IPS DF 6.9 (cell line): ENCODE data around the gene GGN.

Experiments used
- DNase-seq: peaks from one replicate; pipeline ENCODE4 v3.0.0-alpha.2; 2013; ENCODE audit warnings: low read depth, low spot score
- H3K27ac ChIP-seq: one replicate; pipeline ENCODE4 v1.5.1; 2013; ENCODE audit warnings: low read length, control low read depth
- H3K27me3 ChIP-seq: 2 replicates; pipeline ENCODE4 v1.6.1; 2013; ENCODE audit warnings: mild to moderate bottlenecking, low read length; ENCODE audit not compliant: control insufficient read depth, insufficient read depth
- H3K36me3 ChIP-seq: 2 replicates; pipeline ENCODE4 v1.6.1; 2013; ENCODE audit warnings: low read length; ENCODE audit not compliant: control insufficient read depth, insufficient read depth
- H3K4me1 ChIP-seq: 2 replicates; pipeline ENCODE4 v1.6.1; 2013; ENCODE audit warnings: low read length; ENCODE audit not compliant: control insufficient read depth, insufficient read depth
- H3K4me3 ChIP-seq: 2 replicates; pipeline ENCODE4 v1.5.1; 2013; ENCODE audit warnings: mild to moderate bottlenecking, low read length
- H3K9me3 ChIP-seq: 2 replicates; pipeline ENCODE4 v1.6.1; 2013; ENCODE audit warnings: low read length, inconsistent platforms; ENCODE audit not compliant: control insufficient read depth, insufficient read depth
- WGBS: extraction: QIAGEN DNeasy Blood & Tissue Kit; methylation state at CpG from one replicate; pipeline ENCODE4 v1.1.7; 2013; ENCODE audit warnings: mixed read lengths, missing lambda C conversion rate; ENCODE audit not compliant: insufficient read length, insufficient coverage; 5-methylcytosine and 5-hydroxymethylcytosine counted together

GGN gene

DNA sequence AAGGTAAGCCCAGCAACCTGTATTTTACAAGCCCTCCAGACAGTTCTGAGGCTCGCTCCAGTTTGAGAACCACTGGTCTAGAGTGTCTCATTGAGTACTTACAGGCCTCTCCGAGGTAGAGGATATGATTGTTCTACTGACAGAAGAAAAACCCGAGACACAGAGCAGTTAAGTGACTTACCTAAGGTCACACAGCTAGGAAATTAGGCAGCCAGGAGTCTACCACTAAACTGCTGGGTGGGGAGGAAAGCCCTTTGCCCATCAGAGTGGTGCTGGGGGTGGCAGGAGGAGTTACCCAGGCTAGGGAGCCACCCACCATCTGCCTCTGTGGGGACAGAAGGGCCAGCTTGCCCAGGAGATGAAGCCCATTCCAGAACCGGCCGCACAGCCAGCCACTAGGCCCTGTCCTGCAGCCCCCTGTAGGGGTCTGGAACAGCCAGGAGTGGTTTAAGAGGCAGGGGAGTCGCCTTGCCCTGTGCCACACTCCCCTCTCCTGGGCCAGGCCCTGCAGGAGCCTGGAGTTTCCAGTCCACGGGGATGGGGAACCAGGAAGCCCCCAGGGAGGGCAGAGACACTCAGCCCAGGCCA is 37.5 kb upstream of the GGN start:
- no peak overlapping the region for H3K4me3 ChIP-seq
- H3K36me3 ChIP-seq, result no peaks in the 10 kb centered on the region
- no peaks in the 10 kb centered on the region for H3K9me3 ChIP-seq
- no CpG with 5 or more reads among the region's 7 CpGs for WGBS
- H3K27ac ChIP-seq, result no peak overlapping the region
- DNase-seq, result no peak
- H3K27me3 ChIP-seq, result no peaks in the 10 kb centered on the region
- H3K4me1 ChIP-seq, result peaks cover 7% of the 10 kb centered on the region

DNA sequence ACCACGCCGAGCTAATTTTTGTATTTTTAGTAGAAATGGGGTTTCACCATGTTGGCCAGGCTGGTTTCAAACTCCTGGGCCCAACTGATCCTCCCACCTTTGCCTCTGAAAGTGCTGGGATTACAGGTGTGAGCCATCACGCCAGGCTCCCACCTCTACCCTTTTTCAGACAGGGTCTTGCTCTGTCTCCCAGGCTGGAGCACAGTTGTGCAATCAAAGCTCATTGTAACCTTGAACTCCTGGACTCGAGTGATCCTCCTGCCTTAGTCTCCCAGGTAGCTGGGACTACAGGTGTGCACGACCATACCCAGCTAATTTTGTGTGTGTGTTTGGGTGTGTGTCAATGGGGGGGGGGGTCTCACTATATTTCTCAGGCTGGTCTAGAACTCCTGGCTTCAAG is 36.4 kb upstream of the GGN start:
- WGBS, result no CpG with 5 or more reads among the region's 5 CpGs
- Histone ChIP-seq H3K9me3 (no peaks in the 10 kb centered on the region), H3K4me1 (peaks cover 7% of the 10 kb centered on the region), H3K4me3 (no peak overlapping the region), H3K27ac (no peak overlapping the region), H3K27me3 (no peaks in the 10 kb centered on the region), H3K36me3 (no peaks in the 10 kb centered on the region)
- DNase-seq, result no peak

DNA sequence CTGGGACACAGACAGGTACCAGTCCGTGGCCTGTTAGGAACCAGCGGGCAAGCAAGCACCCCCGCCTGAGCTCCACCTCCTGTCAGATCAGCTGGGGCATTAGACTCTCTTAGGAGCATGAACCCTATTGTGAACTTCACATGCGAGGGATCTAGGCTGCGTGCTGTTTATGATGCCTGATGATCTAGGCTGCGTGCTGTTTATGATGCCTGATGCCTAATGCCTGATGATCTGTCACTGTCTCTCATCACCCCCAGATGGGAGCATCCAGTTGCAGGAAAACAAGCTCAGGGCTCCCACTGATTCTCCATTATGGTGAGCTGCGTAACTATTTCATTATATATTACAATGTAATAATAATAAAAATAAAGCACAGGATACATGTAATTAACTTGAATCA is 34.6 kb upstream of the GGN start:
- peaks cover 10% of the 10 kb centered on the region for H3K4me1 ChIP-seq
- no CpG with 5 or more reads among the region's 7 CpGs for WGBS
- no peaks in the 10 kb centered on the region for H3K36me3 ChIP-seq
- H3K9me3 ChIP-seq, result no peaks in the 10 kb centered on the region
- H3K27ac ChIP-seq, result no peak overlapping the region
- no peak for DNase-seq
- H3K4me3 ChIP-seq, result no peak overlapping the region
- H3K27me3 ChIP-seq, result no peaks in the 10 kb centered on the region

DNA sequence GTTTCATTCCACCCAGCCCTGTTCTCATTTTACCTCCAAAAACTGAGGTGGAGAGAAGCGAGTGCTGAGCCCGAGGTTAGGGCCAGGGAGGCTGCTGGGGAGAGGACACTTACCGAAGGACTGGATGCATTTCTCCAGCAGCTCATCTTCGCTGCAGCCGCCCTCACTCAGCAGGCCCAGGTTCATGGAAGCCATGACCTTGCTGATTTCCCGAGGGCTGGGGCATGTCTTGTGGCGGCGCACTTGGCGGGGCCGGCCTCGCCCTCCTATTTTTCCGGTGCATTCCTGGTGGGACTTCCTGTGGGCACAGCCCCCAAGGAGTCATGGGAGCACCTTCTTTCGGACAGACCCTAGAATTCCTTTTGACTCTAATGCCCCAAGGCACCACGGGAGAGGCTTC is 34.0 kb upstream of the GGN start:
- Histone ChIP-seq H3K36me3 (no peaks in the 10 kb centered on the region), H3K9me3 (no peaks in the 10 kb centered on the region), H3K27ac (no peak overlapping the region), H3K4me3 (no peak overlapping the region), H3K4me1 (peaks cover 8% of the 10 kb centered on the region), H3K27me3 (no peaks in the 10 kb centered on the region)
- WGBS, result no CpG with 5 or more reads among the region's 14 CpGs
- DNase-seq, result no peak

DNA sequence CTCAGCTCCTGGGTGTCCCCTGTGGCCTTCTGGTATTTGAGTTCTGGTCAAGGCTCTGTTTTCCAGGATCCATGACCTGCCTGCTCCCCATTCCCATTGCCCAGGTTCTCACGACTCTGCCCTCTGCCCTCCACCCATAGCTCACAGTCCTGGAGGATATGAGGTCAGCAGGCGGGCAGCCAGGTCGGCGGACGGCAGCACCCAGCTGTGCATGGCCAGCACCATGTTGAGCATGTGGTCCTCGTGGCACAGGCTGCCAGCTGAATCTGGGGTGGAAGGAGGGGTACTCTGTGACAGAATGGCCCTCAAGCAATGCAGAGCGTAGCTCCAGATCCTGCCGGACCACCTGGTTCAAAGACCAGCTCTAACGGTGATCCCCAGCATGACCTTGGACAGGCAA is 33.1 kb upstream of the GGN start:
- H3K9me3 ChIP-seq, result no peaks in the 10 kb centered on the region
- no peak overlapping the region for H3K27ac ChIP-seq
- no peaks in the 10 kb centered on the region for H3K27me3 ChIP-seq
- H3K4me3 ChIP-seq, result no peak overlapping the region; the same call in 1 of the 2 replicates
- WGBS, result no CpG with 5 or more reads among the region's 9 CpGs
- no peaks in the 10 kb centered on the region for H3K36me3 ChIP-seq
- DNase-seq, result no peak
- peaks cover 8% of the 10 kb centered on the region for H3K4me1 ChIP-seq

DNA sequence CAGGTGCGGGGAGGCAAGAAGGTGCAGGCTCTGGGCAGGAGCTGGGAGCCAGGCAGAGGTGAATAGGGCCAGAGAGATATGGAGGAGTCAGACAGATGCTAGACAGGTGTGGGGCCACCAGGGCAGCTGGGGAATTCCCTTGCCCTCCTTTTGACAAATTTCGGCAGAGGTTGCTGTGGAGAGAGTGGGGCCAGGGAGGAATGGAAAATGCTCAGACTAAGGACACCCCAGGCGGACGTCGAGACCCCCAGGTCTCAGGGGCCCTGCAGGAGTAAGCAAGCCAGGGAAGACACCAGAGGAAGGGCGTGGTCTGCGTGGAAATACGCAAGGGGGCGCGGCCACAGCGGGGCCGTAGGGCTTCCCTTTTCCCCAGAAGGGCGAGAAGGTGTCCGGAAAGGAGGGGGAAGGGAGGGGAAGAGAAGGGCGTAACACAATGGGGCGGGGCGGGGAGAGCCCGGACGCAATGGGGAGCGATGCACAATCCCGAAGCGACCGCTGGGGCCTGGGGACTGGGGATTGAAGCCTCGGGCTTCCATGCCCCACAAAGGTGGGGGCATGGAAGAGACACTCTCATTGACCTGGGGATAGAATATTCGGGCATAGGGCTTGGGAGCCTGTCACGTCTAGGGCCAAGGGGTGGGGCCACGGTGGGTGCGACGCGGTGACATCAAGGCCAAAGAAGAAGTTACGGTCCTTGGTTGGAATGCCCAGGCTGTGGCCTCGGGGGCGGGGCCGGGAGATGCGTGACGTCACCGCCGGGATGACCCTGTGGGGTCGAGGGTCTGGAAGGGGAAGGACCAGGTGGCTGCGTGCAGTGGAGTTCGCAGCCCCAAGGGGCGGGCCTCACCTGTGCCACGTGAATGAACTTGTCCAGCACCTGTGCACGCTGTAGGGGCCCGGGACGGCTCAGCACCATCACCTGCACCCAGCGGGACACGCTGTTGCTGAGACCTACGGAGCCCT is 30.0 kb upstream of the GGN start:
- no peak overlapping the region for H3K27ac ChIP-seq

DNA sequence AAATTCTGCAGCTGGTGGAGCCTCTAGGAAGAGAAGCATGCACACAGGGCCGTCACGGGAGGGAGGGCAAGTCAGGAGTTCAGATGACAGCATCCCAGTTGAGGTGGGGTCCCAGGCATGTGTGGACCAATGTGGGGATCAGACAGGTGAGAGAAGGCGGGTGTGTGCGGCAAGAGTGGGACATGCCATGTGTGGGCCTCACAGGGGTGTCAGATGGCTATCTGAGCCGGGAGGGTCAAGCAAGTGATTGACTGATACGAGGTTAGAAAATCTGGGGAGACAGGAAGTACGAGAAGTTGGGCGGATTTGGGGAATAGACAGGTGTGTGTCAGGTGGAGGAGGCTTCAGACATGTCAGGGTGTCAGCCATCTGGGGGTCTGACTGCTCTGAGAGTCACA is 29.3 kb upstream of the GGN start:
- Histone ChIP-seq H3K27ac (no peak overlapping the region), H3K36me3 (no peaks in the 10 kb centered on the region), H3K4me3 (no peak overlapping the region), H3K27me3 (no peaks in the 10 kb centered on the region), H3K4me1 (peaks cover 3% of the 10 kb centered on the region; the same call in 1 of the 2 replicates), H3K9me3 (no peaks in the 10 kb centered on the region)
- no peak for DNase-seq
- WGBS, result 100% methylated on average over 2 of the region's 8 CpGs

More for the DNA sequence above, 30.0 kb upstream of the GGN start:
- Histone ChIP-seq H3K27me3 (no peaks in the 10 kb centered on the region), H3K4me3 (peak overlapping the region; percentile 62; the same call in 1 of the 2 replicates), H3K36me3 (no peaks in the 10 kb centered on the region), H3K4me1 (peaks cover 3% of the 10 kb centered on the region; the same call in 1 of the 2 replicates), H3K9me3 (no peaks in the 10 kb centered on the region)
- no peak for DNase-seq
- WGBS, result no CpG with 5 or more reads among the region's 49 CpGs

DNA sequence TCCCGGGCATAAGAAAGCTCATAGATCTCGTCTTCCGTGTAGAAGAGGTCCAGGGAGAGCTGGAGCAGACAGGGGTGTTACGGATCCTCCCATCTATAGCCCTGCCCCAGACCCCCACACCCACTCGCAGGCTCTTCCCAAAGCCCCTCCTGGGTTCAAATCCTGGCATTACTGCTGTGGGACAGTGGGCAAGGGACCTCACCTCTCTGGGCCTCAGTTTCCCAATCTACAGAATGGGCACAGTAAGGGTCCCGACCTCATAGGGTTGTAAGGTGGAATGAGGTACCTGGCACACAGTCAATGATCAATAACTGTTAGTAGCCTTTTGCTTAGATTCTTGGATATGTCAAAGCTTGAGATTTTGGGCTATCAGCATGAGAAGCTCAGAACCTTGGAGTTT is 25.6 kb upstream of the GGN start:
- H3K27me3 ChIP-seq, result no peaks in the 10 kb centered on the region
- no peak overlapping the region for H3K4me3 ChIP-seq
- H3K4me1 ChIP-seq, result peaks cover 2% of the 10 kb centered on the region; the same call in 1 of the 2 replicates
- no peak for DNase-seq
- no peak overlapping the region for H3K27ac ChIP-seq
- H3K9me3 ChIP-seq, result no peaks in the 10 kb centered on the region
- WGBS, result no CpG with 5 or more reads among the region's 6 CpGs
- no peaks in the 10 kb centered on the region for H3K36me3 ChIP-seq

DNA sequence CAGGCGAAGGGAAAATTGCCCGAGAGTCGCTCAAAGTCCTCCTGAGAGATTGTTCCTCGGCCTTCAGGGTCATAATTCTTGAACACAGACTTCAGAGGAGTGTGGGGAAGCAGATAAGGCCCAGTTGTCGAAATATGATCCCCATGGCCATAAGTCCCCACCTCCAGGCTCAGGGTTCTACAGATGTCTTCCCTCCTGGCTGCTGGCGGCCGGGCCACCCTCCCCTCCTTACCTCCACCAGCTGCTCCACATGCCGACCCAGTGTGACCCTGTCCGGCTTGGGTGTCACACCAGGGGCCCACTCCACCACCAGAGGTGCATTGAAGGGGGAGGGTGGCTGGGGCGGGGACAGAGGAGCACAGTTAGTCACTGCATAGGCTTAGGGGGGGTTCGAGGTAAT is 25.1 kb upstream of the GGN start:
- no peak for DNase-seq
- Histone ChIP-seq H3K9me3 (no peaks in the 10 kb centered on the region), H3K4me1 (0 out of 2 replicates have a peak, but pooled peaks cover 1% of the 10 kb centered on the region), H3K4me3 (no peak overlapping the region), H3K27me3 (no peaks in the 10 kb centered on the region), H3K27ac (no peak overlapping the region), H3K36me3 (no peaks in the 10 kb centered on the region)
- no CpG with 5 or more reads among the region's 11 CpGs for WGBS

DNA sequence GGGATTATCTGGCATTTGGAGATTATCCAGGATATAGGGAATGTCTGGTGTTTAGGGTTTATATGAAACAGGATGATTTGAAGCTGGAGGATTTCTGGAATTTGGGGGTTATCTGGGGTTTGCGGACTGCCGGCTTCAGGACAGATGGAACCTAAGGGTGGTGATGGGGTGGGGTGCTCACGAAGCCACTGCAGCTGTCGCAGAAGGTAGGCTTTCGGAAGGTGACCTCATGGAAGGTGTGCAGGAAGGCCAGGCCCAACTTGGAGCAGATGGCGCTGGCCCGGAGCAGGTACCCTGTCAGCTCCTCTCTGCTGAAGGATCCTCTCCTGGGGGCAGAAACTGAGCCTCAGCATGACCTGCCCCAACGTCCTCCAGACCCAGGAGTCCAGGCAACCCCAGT is 24.7 kb upstream of the GGN start:
- Histone ChIP-seq H3K4me3 (no peak overlapping the region), H3K4me1 (0 out of 2 replicates have a peak, but pooled peaks cover under 1% of the 10 kb centered on the region), H3K9me3 (no peaks in the 10 kb centered on the region), H3K27me3 (no peaks in the 10 kb centered on the region), H3K27ac (no peak overlapping the region), H3K36me3 (no peaks in the 10 kb centered on the region)
- DNase-seq, result no peak
- no CpG with 5 or more reads among the region's 8 CpGs for WGBS
